ENCODE data around the gene ETV6. TPM values are rescaled to one million over a fixed set of nuclear protein-coding genes. Genes with fewer than 3 reads are reported as not detected.

Gene ETV6
- total and polyA plus RNA-seq, 2 of the 8 experiments (the other 6 are each of a cell fraction or from before 2014, with no cell fraction given): 5.5 to 23.9 TPM

- Histone ChIP-seq H2BK20ac (ENCODE audit: low read length) (0 out of 2 replicates have a peak overlapping the region, but pooled peaks have one; percentile 16), H3K36me3 (ENCODE audit: control insufficient read depth in 2 of 4, insufficient read depth in 4 of 4, low read length in 3 of 4) (no peaks in the 10 kb centered on the region), H4K91ac (replicated peaks; ENCODE audit: insufficient read length, low read length) (no peak overlapping the region), H3K4me1 (replicated peaks in 1 of 4; ENCODE audit: control insufficient read depth in 3 of 4, insufficient read depth in 4 of 4, low read length in 3 of 4) (peaks cover 0 to 3% (median 0%) of the 10 kb centered on the region in 4 experiments; a peak in 1 of 7 replicates), H2BK15ac (ENCODE audit: low read length) (no peak overlapping the region), H3K14ac (ENCODE audit: insufficient read length) (no peak overlapping the region), H3K9me3 (ENCODE audit: insufficient read depth in 2 of 2, low read depth in 1 of 2, low read length in 1 of 2) (no peaks in the 10 kb centered on the region; a peak in 1 of 4 replicates), H3K4ac (replicated peaks; ENCODE audit: insufficient read length, low read depth, low read length) (no peak overlapping the region), H4K8ac (ENCODE audit: extremely low read depth, insufficient read depth, low read length) (peak overlapping the region; percentile 4; the same call in 1 of the 2 replicates), H3K4me2 (ENCODE audit: insufficient read depth in 1 of 2, low read depth in 2 of 2, low read length in 2 of 2) (no peak overlapping the region), H3K27me3 (replicated peaks in 1 of 4; ENCODE audit: control insufficient read depth in 3 of 4, extremely low read depth in 1 of 4, insufficient read depth in 3 of 4, low read length in 3 of 4) (no peaks in the 10 kb centered on the region), H3K27ac (ENCODE audit: low read depth, low read length) (no peak overlapping the region), H3K79me2 (ENCODE audit: control insufficient read depth in 1 of 2, insufficient read depth in 2 of 2, low read length in 2 of 2) (no peaks in the 10 kb centered on the region), H3K56ac (replicated peaks; ENCODE audit: insufficient read length, low read depth, low read length) (no peak overlapping the region), H3K9ac (replicated peaks in 1 of 4; ENCODE audit: extremely low read depth in 1 of 4, low read depth in 3 of 4, low read length in 3 of 4) (no peak overlapping the region), H3K18ac (ENCODE audit: extremely low read depth, low read length) (no peak overlapping the region; the same call in 1 of the 2 replicates), H3K4me3 (ENCODE audit: extremely low read depth in 1 of 4, insufficient read depth in 2 of 4, low read depth in 3 of 4, low read length in 4 of 4) (no peak overlapping the region), H3K23ac (ENCODE audit: insufficient read length) (no peak overlapping the region), H2AK5ac (ENCODE audit: low read depth, low read length) (no peak overlapping the region), H2BK5ac (ENCODE audit: low read depth, low read length) (no peak overlapping the region), H3K79me1 (ENCODE audit: low read depth, low read length) (no peaks in the 10 kb centered on the region), H2BK120ac (replicated peaks; ENCODE audit: low read depth, low read length) (no peak overlapping the region), H4K20me1 (replicated peaks in 1 of 2; ENCODE audit: control insufficient read depth in 1 of 2, insufficient read depth in 2 of 2, low read length in 2 of 2) (no peaks in the 10 kb centered on the region), H4K5ac (ENCODE audit: insufficient read length, low read depth, low read length) (no peak overlapping the region), H3K23me2 (ENCODE audit: low read depth, low read length) (no peaks in the 10 kb centered on the region), H2BK12ac (ENCODE audit: low read depth, low read length) (peak overlapping the region; percentile 35; the same call in 1 of the 2 replicates), H2AFZ (ENCODE audit: low read length) (peak overlapping the region; percentile 83; the same call in 1 of the 2 replicates)
- WGBS, 2 experiments (ENCODE audit: extremely low coverage in 1 of 2, insufficient coverage in 1 of 2, insufficient read length in 1 of 2, insufficient replicate concordance in 2 of 2, low coverage in 1 of 2, low lambda C conversion rate in 2 of 2, missing lambda C conversion rate in 1 of 2): 85% methylated on average over 15 of the region's 15 CpGs; no CpG with 5 or more reads in 1 of the 2 experiments
- FAIRE-seq: no peak
- ChIA-PET POLR2A (ENCODE audit: partially characterized antibody) (interaction anchor here (1.1 kb wide), 1 partner anchor 8 kb away, joined by 3 read pairs; no protein-coding TSS in a partner anchor), CTCF (ENCODE audit: partially characterized antibody) (no interaction called here)
- DNase-seq (ENCODE audit: low read depth in 1 of 2, low spot score in 2 of 2): no peak
- TF ChIP-seq HDAC6 (IDR thresholded peaks at IDR 0.05; ENCODE audit: low read depth, low read length) (no peak), SRF (IDR thresholded peaks at IDR 0.05; ENCODE audit: low read depth, low read length) (no peak), TEAD4 (IDR thresholded peaks at IDR 0.05; ENCODE audit: low read depth, low read length) (no peak), POLR2AphosphoS5 (IDR thresholded peaks at IDR 0.05; ENCODE audit: low read depth, low read length) (no peak), USF2 (IDR thresholded peaks at IDR 0.05; ENCODE audit: low read length) (no peak), RFX5 (IDR thresholded peaks at IDR 0.05; ENCODE audit: borderline replicate concordance, low read depth, low read length) (no peak), CBX8 (IDR thresholded peaks at IDR 0.05; ENCODE audit: borderline replicate concordance, low read depth, low read length) (no peak), BCL11A (IDR thresholded peaks at IDR 0.05; ENCODE audit: low read depth in 2 of 2, low read length in 2 of 2) (no peak), TAF7 (optimal IDR thresholded peaks at IDR 0.05; ENCODE audit: borderline replicate concordance, low read depth, low read length) (no peak), MAX (IDR thresholded peaks at IDR 0.05) (no peak), SUZ12 (IDR thresholded peaks at IDR 0.05; ENCODE audit: low read length) (no peak), JUND (IDR thresholded peaks at IDR 0.05; ENCODE audit: low read length) (no peak)
Measured at GRCh38 chr12:11927286-11927935, 277.9 kb downstream of the ETV6 start.

All from H1 (cell line).